IPS-NIHi11 (cell line): Measurements from ENCODE around the gene ANKRD6.

Experiments used
- DNase-seq: peaks from one replicate; pipeline ENCODE4 v3.0.0; 2012; ENCODE audit warnings: mixed read lengths, low spot score

ANKRD6 gene

DNA sequence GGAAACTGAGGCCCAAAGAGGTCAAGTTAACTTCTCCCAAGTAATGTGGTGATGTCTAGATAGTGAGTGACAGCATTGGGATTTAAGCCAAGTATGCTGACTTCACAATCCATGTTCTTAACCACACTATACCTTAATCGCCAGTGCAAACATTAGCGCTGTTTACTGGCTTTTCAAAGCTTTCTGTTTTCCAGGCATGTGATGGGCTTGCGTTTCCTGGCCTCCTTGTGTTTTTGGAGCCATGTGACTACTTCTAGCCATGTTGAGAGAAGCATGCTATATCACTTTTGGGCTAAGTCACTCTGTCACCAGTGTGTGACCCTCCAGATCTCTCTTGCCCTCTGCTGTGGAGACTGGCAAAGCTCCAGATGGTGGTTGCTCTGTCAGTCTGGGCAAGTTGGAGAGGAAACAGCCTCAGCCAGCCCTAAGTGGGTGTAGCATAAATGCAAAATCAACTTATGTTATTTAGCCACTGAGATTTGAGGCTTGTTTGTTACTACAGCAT lies 76.9 kb downstream of the ANKRD6 start:
- DNase-seq: no peak

DNA sequence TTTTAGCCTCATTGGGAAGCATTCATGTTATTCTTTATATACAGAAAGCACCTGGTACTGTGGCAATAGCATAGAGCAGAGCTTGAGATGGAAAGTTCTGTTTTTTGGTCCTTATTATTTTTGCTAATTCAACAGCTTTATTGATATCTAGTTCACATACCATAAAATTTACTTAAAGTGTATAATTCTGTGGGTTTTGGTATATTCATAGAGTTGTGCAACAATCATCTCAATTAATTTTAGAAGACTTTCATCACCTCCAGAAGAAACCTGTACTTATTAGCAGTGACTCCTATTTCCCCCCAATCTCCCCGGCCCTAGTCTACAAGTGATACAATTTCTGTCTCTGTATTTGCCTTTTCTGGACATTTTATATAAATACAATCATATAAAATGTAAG lies 77.4 kb downstream of the ANKRD6 start:
- DNase-seq: no peak

DNA sequence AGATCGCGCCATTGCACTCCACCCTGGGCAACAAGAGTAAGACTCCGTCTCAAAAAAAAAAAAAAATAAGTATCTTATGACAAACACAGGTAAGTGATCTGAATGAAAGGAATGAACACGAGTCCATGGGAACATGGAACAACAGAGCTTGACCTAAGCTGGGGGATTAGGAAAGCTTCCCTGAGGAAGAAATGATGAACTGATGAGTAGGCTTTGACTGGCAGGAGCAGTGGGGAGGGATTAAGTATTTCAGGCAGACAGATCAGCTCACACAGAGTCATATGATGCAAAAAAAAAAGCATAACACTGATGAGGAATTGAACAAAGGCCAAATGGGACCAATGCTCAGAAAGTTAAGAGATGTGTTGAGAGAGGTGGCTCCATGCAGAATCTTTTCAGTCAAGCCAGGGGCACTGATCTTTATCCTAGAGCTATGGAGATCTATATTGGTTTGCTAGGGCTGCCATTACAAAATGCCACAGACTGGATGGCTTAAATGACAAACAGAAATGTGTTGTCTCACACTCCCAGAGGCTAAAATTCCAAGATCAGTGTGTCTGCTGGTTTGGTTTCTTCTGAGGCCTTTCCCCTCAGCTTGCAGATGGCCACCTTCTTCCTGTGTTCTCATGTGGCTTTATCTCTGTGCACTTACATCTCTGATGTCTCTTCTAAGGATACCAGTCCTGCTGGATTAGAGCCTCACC lies 85.6 kb downstream of the ANKRD6 start:
- DNase-seq: no peak

DNA sequence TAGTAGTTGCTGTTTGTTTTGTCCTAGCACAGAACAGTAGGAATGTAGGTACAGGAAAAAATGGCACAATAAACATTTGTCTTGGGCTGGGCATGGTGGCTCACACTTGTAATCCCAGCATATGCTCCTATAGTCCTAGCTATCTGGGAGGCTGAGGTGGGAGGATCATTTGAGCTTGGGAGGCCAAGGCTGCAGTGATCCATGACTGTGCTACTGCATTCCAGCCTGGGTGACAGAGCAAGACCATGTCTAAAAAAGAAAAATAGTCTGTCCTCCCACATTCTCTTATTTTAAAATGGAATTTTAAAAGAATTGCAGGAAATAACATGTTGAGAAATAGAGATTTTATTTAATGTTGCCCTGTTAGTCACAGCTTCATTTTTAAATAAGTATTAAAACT lies 87.8 kb downstream of the ANKRD6 start:
- DNase-seq: no peak

DNA sequence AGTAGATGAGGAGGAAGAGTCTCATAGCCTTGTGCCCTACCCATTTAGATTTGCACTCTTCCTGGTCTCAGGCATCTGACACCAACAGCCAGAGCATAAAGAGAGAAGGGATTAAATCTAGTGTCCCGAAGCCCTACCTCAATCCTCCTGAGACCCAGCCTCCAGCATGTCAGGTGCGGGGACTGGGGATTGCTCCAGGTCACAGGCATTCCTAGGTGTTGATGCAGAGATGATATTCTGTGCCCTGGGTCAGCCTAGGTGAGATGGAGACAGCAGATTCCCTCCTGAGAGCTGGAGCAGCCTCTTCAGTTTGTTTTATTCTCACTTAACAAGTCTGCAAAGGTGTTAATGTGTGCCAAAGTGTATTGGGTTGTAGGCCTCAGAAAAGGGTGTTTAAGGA lies 89.8 kb downstream of the ANKRD6 start:
- DNase-seq: no peak

DNA sequence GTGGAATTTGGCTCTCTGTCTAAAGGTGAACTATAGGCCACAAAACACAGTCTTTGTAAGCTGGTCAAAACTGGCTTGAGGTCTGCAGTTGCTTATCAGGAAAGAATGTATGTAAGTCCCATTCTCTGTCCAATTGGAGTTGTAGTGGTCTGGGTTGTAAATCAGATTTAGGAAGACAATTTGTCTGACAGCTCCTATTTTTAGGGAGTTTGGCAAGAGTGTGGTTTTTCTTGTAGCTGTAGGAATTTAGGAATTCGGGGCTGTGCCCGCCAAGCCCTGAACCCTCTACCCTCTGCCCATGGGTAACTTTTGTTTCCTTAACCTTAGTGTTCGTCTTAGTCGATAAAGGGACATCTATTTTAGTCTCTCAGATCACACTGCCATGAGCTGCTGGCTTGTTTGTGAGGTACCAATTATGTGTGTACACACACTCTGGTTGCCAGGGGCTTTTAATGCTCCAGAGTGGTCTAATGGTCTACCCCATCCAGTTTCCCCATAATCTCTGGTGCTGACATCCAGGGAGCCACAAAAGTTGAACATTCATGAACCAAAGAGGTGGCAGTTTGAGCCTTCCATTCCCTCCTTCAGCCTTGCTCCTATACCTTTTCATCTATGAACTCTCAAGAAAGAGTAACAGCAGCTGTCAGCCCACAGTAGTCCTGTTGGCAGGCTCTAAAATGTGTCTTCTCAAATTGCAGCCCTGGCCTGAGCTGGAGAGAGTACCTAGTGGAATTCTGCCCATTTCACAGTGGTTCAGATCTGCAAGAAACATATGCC lies 93.0 kb downstream of the ANKRD6 start:
- no peak for DNase-seq

DNA sequence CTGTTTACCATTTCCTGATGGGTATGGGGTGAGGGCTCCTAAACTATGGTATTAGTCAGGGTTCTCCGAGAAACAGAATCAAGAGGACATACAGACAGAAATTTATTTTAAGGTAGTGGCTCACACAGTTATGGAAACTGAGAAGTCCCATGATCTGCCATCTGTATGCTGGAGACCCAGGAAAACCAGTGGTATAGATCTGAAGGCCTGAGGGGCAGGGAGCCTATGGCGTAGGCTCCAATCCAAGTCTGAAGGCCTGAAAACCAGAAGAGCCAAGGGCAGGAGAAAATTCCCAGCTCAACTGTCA lies 93.6 kb downstream of the ANKRD6 start:
- no peak for DNase-seq

DNA sequence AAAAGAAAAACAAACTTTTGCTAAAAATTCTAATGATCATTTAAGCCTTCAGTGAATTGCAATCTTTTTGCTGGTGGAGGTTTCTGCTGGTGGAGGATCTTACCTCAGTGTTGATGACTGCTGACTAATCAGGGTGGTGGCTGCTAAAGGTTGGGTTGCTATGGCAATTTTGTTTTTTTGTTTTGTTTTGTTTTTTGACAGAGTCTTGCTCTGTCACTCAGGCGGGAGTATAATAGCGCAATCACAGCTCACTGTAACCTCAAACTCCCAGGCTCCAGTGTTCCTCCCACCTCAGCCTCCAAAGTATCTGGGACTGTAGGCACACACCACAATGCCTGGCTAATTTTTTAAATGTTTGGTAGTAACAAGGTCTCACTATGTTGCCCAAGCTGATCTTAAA lies 94.7 kb downstream of the ANKRD6 start:
- no peak for DNase-seq

DNA sequence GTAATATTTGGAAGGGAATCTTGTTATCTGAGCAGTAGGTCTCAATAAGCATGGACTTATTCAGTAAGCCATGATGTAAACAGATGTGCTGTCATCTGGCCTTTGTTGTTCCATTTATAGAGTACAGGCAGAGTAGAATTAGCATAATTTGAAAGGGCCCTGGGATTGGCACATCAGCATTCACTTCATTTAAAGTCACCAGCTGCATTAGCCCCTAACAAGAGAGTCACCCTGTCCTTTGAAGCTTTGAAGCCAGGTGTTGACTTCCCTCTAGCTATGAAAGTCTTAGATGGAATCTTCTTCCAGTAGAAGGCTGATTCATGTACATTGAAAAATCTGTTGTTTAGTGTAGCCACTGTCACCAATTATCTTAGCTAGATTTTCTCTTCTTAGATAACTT lies 95.9 kb downstream of the ANKRD6 start:
- no peak for DNase-seq

DNA sequence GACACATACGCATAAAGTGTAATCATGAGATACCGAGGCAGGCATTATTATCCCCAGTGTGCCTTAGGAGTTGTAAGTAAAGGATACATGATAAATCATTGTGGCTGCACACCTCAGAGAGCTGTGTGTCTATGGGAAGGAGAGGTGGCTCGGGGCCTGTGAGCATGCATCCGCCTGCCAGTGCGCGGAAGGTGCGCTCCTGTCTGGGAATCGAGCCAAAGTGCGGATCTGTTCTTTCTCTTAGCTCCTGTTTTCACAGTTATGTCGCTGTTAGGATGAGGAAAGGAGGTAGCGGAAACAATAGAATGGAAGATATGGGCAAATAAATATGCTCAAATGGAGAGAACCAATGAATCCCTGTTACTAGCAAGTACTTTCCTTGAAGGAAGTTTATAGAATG lies 98.0 kb downstream of the ANKRD6 start:
- no peak for DNase-seq

DNA sequence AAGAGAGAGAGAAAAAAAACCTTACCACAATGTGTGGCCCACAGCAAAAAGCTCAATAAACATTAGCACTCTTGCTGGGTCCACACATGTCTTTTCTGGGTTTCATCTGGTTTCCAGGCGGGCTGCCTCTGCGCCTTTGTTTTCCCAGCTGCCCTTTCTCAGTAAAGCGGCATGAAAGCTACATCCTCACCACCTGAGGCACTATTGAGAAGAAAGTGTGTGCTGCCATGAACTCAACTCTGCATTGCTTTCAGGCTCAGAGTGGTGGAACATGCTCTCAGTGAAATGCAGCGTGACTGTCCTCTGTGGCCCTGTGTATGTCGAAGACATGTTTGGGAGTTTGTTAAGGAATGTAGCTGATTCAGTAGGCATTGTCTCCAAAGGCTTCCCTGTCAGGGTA lies 103.3 kb downstream of the ANKRD6 start:
- peak; percentile 33 for DNase-seq

DNA sequence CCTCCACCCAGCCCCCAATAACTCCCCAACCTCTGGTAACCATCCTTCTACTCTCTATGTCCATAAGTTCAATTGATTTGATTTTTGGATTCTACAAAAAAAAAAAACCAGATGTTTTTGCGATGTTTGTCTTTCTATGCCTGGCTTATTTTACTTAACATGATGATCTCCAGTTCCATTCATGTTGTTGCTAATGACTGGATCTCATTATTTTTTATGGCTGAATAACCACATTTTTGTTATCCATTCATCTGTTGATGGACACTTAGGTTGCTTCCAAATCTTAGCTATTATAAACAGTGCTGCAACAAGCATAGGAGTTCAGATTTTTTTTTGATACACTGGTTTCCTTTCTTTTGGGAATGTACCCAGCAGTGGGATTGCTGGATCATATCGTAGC lies 106.8 kb downstream of the ANKRD6 start:
- no peak for DNase-seq

DNA sequence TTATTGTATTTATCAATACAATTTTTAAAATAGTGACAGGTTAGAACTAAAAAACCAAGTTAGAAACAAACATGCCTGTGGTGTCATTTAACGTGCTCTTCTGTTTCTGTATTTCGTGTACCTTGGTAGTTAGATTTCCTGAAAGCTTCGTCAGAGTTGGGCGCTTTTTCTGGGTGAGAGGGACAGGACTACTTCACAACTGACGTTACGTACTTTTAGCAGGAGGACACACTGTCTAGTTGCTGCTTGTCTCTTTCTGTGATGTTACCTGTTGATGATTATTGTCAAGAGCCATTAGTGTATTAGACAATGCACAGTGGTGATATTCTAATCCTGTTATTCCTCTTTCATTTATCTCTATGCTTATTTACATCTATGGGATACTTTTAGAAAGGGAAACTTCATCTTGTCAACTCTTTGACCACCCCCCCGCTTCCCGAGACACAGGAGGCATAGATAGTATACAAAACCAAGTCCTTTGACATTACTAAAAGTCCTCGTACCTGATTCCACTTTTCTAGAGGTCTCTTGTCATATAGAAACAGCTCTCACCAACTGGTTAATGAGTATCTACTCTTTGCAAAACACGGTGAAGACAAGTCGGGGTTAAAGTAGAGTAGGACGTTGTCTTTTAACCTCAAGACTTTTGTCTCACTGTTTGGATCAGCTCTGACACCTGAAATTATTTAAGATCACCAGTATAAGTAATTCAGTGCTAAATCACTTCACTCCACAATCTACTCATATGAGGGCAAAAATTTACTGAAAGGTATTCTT lies 109.3 kb downstream of the ANKRD6 start:
- DNase-seq: no peak

DNA sequence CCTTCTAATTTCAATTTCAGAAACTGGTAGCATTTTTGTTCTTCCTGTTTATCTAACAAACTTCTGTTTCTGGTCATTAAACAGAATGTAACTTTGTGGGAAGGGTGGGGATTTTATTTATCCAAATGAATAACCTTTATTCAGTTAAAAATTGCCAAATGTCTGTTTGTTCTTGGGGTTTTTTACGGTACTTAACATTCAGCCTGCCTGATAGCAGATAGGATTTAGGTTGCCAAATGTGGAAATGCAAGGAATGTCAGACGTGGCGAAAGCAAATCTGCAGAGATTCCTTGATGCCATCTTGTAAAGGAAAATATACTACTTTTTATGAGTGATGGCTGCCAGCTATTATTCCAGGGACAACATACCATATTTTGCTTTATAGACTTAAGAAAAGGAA lies 109.9 kb downstream of the ANKRD6 start:
- DNase-seq: no peak

DNA sequence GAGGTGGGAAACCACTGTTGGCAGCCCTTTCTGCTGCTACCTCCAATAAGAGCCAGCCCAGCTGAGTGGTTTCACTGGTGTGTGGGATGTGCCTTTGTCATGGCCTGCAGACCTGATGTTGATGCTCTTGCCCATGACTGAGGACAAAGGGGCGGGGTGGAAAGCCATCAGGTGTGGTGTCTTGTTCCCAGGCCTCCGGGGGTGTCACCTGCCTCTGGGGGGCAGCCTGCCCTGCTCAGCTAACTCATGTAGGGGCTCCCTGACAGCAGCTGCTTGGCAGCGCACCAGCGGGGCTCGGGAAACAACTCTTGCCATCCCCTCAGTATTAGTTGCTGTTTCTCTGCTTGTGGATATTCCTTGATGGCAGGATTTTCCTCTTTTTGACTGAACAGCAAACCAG lies 114.3 kb downstream of the ANKRD6 start:
- DNase-seq: peak; percentile 16

DNA sequence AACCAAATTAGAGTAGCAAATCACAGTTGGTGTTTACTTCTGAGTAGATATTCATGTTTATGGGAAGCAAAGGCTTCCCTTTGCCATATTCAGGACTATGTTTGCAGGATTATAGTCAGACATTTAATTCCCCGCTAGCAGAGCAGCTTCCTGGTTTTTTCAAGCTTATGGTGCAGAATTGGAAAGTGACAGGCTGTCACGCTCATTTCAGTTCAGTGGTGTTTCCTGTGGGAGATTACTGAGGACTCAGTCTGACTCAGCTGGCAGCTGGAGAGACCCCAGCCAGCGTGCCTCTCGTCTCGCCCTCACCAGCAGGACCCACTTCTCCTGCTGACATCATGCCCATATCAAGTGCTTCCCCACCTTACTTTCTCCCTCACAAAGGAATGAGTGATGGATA lies 120.5 kb downstream of the ANKRD6 start:
- DNase-seq: no peak

DNA sequence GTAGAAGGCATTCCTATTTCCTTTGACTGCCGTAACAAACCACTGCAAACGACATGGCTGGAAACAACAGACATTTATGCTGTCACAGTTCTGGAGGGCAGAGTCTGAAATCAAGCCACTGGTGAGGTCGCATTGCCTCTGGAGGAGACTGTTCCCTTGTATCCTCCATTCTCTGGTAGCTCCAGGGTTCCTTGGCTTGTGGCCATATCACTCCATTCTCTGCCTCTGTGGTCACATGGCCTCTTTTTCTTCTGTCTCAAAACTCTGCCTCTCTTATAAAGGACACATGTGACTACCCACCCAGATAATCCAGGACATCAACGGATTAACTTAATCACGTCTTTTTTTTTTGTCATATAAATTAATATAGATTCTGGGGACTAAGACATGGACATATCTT lies 121.2 kb downstream of the ANKRD6 start:
- DNase-seq: no peak

DNA sequence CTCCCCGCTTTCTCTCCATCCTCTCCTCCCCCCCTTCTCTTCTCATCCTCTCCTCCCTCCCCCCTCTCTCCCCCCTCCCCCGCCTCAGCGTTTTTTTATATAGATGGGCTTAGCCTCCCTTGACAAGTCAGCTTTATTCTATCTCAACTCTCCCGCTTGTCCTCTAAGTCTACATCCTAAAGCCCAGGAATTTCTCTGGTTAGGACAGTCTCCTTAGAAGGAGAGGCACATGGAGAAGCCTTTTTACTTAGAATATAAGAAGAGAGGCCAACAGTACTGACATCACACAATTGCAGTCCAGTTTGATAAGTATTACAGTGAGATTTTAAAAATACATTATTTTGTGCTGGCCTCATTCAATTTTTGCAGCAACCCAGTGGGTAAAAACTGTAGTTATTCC lies 122.1 kb downstream of the ANKRD6 start:
- DNase-seq: no peak

DNA sequence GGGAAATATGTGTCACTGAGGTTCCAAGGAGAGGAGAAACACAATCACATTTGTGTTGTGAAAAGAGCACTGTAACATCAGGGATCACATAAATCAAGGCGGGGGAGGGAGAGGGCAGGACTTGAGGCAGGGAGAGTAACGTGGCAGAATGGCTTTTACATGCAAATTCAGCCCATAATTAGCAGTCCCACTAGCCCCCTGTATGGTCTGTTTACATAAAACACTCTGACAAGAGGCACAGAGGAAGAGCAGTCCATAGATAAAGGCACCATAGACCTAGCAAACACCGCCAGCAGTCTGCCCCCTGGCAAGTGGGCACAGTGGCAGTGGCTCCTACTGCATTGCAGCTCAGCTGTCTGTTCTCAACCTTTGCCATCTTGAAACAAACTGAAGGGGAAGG lies 122.9 kb downstream of the ANKRD6 start:
- no peak for DNase-seq

DNA sequence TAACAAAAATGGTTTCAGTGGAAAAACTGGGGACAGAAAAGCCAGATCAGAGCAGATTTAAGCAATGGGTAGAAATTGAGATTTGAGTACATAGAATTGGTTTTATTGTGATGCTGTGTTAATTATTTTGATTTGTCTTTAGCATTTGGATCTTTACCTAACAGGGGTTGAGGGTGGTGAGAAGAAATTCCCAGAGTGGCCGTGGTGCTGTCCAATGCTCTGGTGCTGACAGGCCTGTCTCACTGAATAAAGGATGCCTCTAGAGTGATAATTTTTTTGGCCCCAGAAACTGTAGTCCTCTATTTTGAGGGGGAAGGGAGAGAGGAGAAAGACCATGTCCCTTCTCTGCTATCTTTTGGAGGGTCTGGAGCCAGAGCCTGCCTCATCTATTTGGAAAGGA lies 126.5 kb downstream of the ANKRD6 start:
- DNase-seq: peak; percentile 46

DNA sequence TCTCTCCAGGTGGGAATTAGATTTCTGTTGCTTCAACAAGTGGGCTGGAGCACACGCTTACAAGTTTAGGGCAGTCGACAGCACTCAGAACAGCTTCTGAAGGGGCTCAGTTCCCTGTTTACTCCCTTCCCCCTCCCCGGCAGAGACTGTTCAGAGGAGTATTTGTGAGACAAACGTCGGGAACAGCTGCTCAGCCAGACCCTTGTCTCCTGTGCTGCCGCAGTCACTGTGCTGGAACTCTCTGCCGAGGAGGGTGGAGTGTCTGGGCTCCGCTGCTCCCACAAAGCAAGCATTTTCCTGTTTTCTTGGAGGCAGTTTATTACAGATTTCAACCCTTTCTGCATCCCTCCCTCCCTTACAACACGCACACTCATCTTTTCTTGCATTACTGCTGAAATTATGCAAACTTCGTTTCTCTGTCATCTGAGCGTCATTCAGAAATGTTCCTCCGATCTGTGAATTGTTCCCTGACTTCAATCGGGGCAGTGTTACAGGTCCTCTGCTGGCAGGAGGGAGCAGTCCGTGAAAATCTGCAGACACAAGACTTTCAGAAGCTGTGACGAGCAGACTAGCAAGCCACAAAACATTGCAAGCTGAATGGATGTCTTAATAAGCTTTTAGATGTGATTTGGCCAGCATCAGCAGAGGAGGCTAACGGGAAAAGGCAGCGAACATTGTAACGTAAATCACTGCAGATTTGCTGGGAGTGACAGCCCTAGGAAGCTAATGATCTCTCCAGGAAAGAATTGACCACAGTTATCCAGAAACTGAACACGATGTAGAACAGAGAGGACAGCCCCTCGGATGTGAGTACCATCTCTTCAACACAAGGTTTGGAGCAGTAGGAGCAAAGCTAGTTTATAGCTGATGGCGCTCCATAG lies 129.4 kb downstream of the ANKRD6 start:
- no peak for DNase-seq

DNA sequence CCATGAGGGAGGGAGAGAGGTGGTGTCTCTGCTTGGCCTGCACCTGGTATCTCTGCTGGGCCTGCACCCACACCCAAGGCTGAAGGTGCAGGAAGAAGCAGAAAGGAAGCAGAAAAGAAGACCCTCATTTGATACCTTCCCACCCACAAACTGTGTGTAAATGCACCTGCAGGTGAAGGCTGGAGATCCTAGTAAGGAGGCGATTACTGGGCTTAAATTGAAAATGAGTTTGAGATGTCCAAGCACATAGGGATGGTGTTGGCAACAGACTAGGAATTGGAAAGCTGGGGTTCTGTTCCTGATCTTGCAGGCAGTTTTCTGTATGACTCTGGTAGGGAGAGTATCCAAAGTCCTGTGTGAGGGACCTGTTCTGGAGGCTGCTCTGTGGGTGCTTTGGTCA lies 130.9 kb downstream of the ANKRD6 start:
- no peak for DNase-seq
